SK-N-SH treated with all-trans-retinoic acid at 6 μM for 48 hours (cell line): ENCODE data around the gene KLK10.
A peak's percentile ranks its signal among the peaks of the same experiment; 100 is the strongest.

Experiments used
- ATAC-seq: fragments of 200-7000 bp; cut with Tn5 transposase; 3 replicates; pipeline ENCODE4 v1.9.1; 2020; ENCODE audit warnings: mild to moderate bottlenecking, moderate library complexity
- ARNTL ChIP-seq: fragments of 450-650 bp; formaldehyde crosslinking; IDR thresholded peaks from 2 replicates; pipeline ENCODE4 v1.5.0; 2020; ENCODE audit warnings: low read depth, mild to moderate bottlenecking, moderate library complexity, borderline replicate concordance
- BACH2 ChIP-seq: fragments of 250-450 bp; sonication (Bioruptor Pico); IDR thresholded peaks from 2 replicates; pipeline ENCODE4 v1.9.0; 2021; ENCODE audit warnings: mild to moderate bottlenecking, borderline replicate concordance
- CSDC2 ChIP-seq: fragments of 250-450 bp; sonication (Bioruptor Pico); IDR thresholded peaks from 2 replicates; pipeline ENCODE4 v1.5.0; 2020; ENCODE audit warnings: mild to moderate bottlenecking, moderate library complexity
- ESRRG ChIP-seq: fragments of 250-450 bp; sonication (Bioruptor Pico); IDR thresholded peaks from 2 replicates; pipeline ENCODE4 v1.6.1; 2021; ENCODE audit warnings: mild to moderate bottlenecking
- GLIS3 ChIP-seq: fragments of 250-450 bp; sonication (Bioruptor Pico); IDR thresholded peaks from 2 replicates; pipeline ENCODE4 v1.5.0; 2020; ENCODE audit warnings: mild to moderate bottlenecking, moderate library complexity
- ISL1 ChIP-seq: fragments of 250-450 bp; sonication (Bioruptor Pico); IDR thresholded peaks from 2 replicates; pipeline ENCODE4 v2.1.2; 2022; ENCODE audit warnings: mild to moderate bottlenecking, moderate library complexity
- OSR1 ChIP-seq: fragments of 250-450 bp; sonication (Bioruptor Pico); IDR thresholded peaks from 2 replicates; pipeline ENCODE4 v1.8.0; 2022; ENCODE audit warnings: moderate library complexity, mild to moderate bottlenecking, inconsistent platforms
- PATZ1 ChIP-seq: fragments of 250-450 bp; sonication (Bioruptor Pico); IDR thresholded peaks from 2 replicates; pipeline ENCODE4 v1.8.0; 2020; ENCODE audit warnings: mild to moderate bottlenecking, moderate library complexity, borderline replicate concordance
- PPARA ChIP-seq: fragments of 250-450 bp; sonication (Bioruptor Pico); IDR thresholded peaks from 2 replicates; pipeline ENCODE4 v1.5.0; 2020; ENCODE audit warnings: mild to moderate bottlenecking, borderline replicate concordance
- RARB ChIP-seq: fragments of 250-450 bp; sonication (Bioruptor Pico); IDR thresholded peaks from 2 replicates; pipeline ENCODE4 v1.8.0; 2021; ENCODE audit warnings: mild to moderate bottlenecking, moderate library complexity
- SNAI2 ChIP-seq: fragments of 250-450 bp; sonication (Bioruptor Pico); IDR thresholded peaks from 2 replicates; pipeline ENCODE4 v1.5.0; 2020; ENCODE audit warnings: mild to moderate bottlenecking, moderate library complexity
- TCF4 ChIP-seq: fragments of 250-450 bp; sonication (Bioruptor Pico); IDR thresholded peaks from 2 replicates; pipeline ENCODE4 v1.8.0; 2021; ENCODE audit warnings: mild to moderate bottlenecking, moderate library complexity, borderline replicate concordance
- TOX ChIP-seq: fragments of 250-450 bp; sonication (Bioruptor Pico); IDR thresholded peaks from 2 replicates; pipeline ENCODE4 v1.8.0; 2021; ENCODE audit warnings: mild to moderate bottlenecking, moderate library complexity, borderline replicate concordance
- ZC3H10 ChIP-seq: fragments of 250-450 bp; sonication (Bioruptor Pico); IDR thresholded peaks from 2 replicates; pipeline ENCODE4 v1.5.1; 2021; ENCODE audit warnings: mild to moderate bottlenecking, moderate library complexity
- ZFP3 ChIP-seq: fragments of 250-450 bp; sonication (Bioruptor Pico); IDR thresholded peaks from 2 replicates; pipeline ENCODE4 v1.5.0; 2020; ENCODE audit warnings: mild to moderate bottlenecking, moderate library complexity
- ZFP30 ChIP-seq: fragments of 450-650 bp; formaldehyde crosslinking; IDR thresholded peaks from 2 replicates; pipeline ENCODE4 v1.5.0; 2022; ENCODE audit warnings: mild to moderate bottlenecking, moderate library complexity
- ZNF565 ChIP-seq: fragments of 450-650 bp; formaldehyde crosslinking; conservative IDR thresholded peaks from 2 replicates; pipeline ENCODE4 v1.5.0; 2020; ENCODE audit warnings: low read depth, mild to moderate bottlenecking, moderate library complexity
- ZNF70 ChIP-seq: fragments of 450-650 bp; formaldehyde crosslinking; IDR thresholded peaks from 2 replicates; pipeline ENCODE4 v1.5.0; 2020; ENCODE audit warnings: mild to moderate bottlenecking, moderate library complexity
- ZNF8 ChIP-seq: fragments of 450-650 bp; formaldehyde crosslinking; IDR thresholded peaks from 2 replicates; pipeline ENCODE4 v1.5.0; 2020; ENCODE audit warnings: mild to moderate bottlenecking, moderate library complexity
- TF ChIP-seq, protein P1 (sequence below): fragments of 250-450 bp; sonication (Bioruptor Pico); IDR thresholded peaks from 2 replicates; pipeline ENCODE4 v1.5.1; 2021; ENCODE audit warnings: mild to moderate bottlenecking, moderate library complexity
- TF ChIP-seq, protein P2 (sequence below): fragments of 250-450 bp; sonication (Bioruptor Pico); IDR thresholded peaks from 2 replicates; pipeline ENCODE4 v1.5.1; 2020; ENCODE audit warnings: low read depth, mild to moderate bottlenecking, moderate library complexity

The KLK10 gene

DNA sequence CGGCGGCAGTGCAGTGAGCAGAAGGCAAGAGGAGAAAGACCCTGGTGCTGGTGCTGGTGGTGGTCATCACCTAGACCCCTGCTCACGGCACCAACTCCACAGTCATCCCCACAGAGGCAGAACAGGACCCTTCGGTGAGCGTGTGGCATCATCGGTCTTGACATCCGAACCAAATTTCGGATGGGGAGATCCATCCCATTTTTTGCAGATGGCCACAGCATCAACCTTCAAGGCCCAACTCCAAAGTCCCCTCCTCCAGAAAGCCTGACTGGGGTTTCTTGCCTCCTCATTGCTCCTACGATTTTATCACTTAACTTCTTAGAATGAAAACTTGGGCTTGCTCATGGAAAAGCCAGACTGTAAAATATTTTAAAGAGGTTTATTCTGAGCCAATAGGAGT lies 24.0 kb upstream of the KLK10 start:
- ATAC-seq: no peak

GRCh38 chr19:51040151-51040550 lies 20.6 kb upstream of the KLK10 start:
- no peak for ATAC-seq
- no peak for TF ChIP-seq ZNF70
- no peak for TF ChIP-seq ZNF565 (CRISPR knock-in tag)
- TF ChIP-seq ESRRG: no peak
- TF ChIP-seq PATZ1 (CRISPR knock-in tag): no peak
- no peak for TF ChIP-seq CSDC2
- TF ChIP-seq, protein P1, sequence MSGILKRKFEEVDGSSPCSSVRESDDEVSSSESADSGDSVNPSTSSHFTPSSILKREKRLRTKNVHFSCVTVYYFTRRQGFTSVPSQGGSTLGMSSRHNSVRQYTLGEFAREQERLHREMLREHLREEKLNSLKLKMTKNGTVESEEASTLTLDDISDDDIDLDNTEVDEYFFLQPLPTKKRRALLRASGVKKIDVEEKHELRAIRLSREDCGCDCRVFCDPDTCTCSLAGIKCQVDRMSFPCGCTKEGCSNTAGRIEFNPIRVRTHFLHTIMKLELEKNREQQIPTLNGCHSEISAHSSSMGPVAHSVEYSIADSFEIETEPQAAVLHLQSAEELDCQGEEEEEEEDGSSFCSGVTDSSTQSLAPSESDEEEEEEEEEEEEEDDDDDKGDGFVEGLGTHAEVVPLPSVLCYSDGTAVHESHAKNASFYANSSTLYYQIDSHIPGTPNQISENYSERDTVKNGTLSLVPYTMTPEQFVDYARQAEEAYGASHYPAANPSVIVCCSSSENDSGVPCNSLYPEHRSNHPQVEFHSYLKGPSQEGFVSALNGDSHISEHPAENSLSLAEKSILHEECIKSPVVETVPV (CRISPR knock-in tag): no peak
- TF ChIP-seq ARNTL (CRISPR knock-in tag): no peak
- no peak for TF ChIP-seq ZC3H10 (CRISPR knock-in tag)
- TF ChIP-seq TOX: no peak
- TF ChIP-seq BACH2 (CRISPR knock-in tag): no peak
- no peak for TF ChIP-seq ISL1 (CRISPR knock-in tag)
- TF ChIP-seq OSR1: no peak
- TF ChIP-seq GLIS3 (CRISPR knock-in tag): no peak

More for the DNA sequence above, 24.0 kb upstream of the KLK10 start:
- TF ChIP-seq ZNF8 (CRISPR knock-in tag): no peak
- TF ChIP-seq ZFP30 (CRISPR knock-in tag): no peak
- TF ChIP-seq PPARA: no peak
- no peak for TF ChIP-seq OSR1
- no peak for TF ChIP-seq ARNTL (CRISPR knock-in tag)
- no peak for TF ChIP-seq ISL1 (CRISPR knock-in tag)
- TF ChIP-seq, protein P2, sequence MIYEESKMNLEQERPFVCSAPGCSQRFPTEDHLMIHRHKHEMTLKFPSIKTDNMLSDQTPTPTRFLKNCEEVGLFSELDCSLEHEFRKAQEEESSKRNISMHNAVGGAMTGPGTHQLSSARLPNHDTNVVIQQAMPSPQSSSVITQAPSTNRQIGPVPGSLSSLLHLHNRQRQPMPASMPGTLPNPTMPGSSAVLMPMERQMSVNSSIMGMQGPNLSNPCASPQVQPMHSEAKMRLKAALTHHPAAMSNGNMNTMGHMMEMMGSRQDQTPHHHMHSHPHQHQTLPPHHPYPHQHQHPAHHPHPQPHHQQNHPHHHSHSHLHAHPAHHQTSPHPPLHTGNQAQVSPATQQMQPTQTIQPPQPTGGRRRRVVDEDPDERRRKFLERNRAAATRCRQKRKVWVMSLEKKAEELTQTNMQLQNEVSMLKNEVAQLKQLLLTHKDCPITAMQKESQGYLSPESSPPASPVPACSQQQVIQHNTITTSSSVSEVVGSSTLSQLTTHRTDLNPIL: no peak
- no peak for TF ChIP-seq ZNF565 (CRISPR knock-in tag)
- no peak for TF ChIP-seq BACH2 (CRISPR knock-in tag)
- TF ChIP-seq, all 23 proteins: peak for 0

- ATAC-seq: peak; percentile 67
- TF ChIP-seq, protein P2: no peak
- TF ChIP-seq OSR1 (no peak), TCF4 (no peak), ZFP3 (no peak)
These were observed 17.0 kb upstream of the KLK10 start for GRCh38 chr19:51036519-51036918.

DNA sequence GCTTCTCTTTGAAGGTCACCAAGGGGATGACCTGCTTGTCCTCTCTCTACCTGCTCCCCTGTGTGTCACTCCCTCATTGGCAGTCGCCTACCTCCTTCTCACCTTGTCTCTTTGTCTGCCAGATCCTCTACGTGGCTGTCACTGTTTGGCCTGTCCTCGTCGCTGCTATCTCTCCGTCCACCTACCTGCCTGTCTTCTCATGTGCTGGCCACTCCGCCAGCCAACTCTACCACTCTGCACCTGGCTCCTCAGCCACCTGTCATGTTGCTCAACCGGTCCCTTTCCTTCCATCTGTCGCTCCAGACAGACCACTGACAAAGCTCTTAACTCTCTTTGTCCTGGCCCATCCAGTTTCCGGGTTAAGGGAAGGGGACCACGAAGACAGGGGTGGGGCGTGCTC lies 15.2 kb upstream of the KLK10 start, which contains the start of gene KLK12:
TSS of gene KLK12 (minus strand) at position 299 of the 400 bp plus-strand sequence. CDS start 381 bp downstream, outside the sequence.
- TF ChIP-seq ZNF70: no peak
- no peak for TF ChIP-seq ZNF565 (CRISPR knock-in tag)
- TF ChIP-seq ARNTL (CRISPR knock-in tag): no peak
- no peak for TF ChIP-seq ZFP30 (CRISPR knock-in tag)
- no peak for TF ChIP-seq ZC3H10 (CRISPR knock-in tag)
- no peak for TF ChIP-seq ESRRG
- no peak for TF ChIP-seq TCF4
- no peak for TF ChIP-seq CSDC2
- no peak for TF ChIP-seq GLIS3 (CRISPR knock-in tag)
- TF ChIP-seq ZFP3: no peak
- no peak for TF ChIP-seq RARB (CRISPR knock-in tag)
- TF ChIP-seq, protein P2: no peak
- no peak for TF ChIP-seq ZNF8 (CRISPR knock-in tag)
- TF ChIP-seq SNAI2: no peak
- no peak for ATAC-seq

DNA sequence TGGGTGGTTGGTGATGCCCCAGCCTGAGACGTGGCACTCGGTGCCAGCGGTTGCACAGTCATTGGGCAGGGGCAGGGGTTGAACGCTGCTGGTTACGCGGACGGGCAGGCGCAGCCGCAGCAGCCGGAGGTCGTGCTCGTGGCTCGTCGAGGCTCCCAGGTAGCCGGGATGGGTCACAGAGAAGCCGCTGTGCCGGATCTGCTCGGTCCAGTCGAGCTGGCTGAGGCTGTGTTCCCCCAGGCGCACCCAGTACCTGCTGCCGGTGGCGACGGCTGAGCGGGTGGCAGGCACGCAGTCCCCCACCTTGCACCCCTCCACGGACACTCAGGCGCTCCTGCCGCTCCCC lies 12.3 kb upstream of the KLK10 start:
- no peak for ATAC-seq
- TF ChIP-seq TCF4 (no peak), ISL1 (CRISPR knock-in tag) (no peak)
